Activated gamma-delta T cell (primary cell): Measurements from ENCODE around the gene PCDHA4.
"Not testable (repeated sequence)": the region's sequence is repeated elsewhere in the genome, so short reads cannot be mapped to it uniquely, and the experiment has no call there.

Experiments used
- DNase-seq: peaks from one replicate; lab custom pipeline; 2025; lab: John Stamatoyannopoulos, UW
- total RNA-seq, 2 donors: gene quantifications; one replicate each; lab custom pipeline; 2026; lab: John Stamatoyannopoulos, UW

Gene PCDHA4
- total RNA-seq = 0 reads per million in 2 donors

DNA sequence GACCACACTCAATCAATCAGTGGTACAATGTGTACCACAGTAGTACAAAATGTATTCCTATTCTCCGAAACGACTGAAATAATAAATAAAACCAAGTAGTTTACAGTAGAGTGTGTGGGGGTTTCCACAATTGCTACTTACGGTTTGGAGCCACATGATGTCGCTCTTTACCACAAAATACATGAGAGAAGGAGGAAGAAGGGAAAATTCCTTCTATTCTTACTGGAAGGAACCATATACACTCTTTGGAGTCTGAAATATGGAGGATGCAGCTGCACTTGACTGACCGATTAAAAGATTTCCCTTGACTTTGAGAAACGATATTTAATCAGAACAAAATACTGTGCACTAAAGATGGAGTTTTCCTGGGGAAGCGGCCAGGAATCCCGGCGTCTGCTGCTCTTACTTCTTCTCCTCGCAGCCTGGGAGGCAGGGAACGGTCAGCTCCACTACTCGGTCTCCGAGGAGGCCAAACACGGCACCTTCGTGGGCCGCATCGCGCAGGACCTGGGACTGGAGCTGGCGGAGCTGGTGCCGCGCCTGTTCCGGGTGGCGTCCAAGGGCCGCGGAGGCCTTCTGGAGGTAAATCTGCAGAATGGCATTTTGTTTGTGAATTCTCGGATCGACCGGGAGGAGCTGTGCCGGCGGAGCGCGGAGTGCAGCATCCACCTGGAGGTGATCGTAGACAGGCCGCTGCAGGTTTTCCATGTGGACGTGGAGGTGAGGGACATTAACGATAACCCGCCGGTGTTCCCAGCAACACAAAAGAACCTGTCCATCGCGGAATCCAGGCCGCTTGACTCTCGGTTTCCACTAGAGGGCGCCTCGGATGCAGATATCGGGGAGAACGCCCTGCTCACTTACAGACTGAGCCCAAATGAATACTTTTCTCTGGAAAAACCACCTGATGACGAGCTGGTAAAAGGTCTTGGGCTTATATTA, at the start of gene PCDHA4:
Gene PCDHA4 (plus strand): TSS at position 235 of the 942 bp plus-strand sequence.
- DNase-seq = no peak

- DNase-seq = no peak
Measured at GRCh38 chr5:140764177-140764973, 42.5 kb upstream of the PCDHA4 start.

GRCh38 chr5:140767444-140767843, 39.4 kb upstream of the PCDHA4 start:
- DNase-seq = no peak

GRCh38 chr5:140780512-140780911, 26.4 kb upstream of the PCDHA4 start:
- no peak for DNase-seq

- DNase-seq = no peak
Measured at GRCh38 chr5:140785905-140786686, 20.8 kb upstream of the PCDHA4 start, which contains the start of gene PCDHA1. TSS of gene PCDHA1 (plus strand) at chr5:140786140.

GRCh38 chr5:140787422-140787821, 19.4 kb upstream of the PCDHA4 start:
- DNase-seq = not testable (repeated sequence)

DNA sequence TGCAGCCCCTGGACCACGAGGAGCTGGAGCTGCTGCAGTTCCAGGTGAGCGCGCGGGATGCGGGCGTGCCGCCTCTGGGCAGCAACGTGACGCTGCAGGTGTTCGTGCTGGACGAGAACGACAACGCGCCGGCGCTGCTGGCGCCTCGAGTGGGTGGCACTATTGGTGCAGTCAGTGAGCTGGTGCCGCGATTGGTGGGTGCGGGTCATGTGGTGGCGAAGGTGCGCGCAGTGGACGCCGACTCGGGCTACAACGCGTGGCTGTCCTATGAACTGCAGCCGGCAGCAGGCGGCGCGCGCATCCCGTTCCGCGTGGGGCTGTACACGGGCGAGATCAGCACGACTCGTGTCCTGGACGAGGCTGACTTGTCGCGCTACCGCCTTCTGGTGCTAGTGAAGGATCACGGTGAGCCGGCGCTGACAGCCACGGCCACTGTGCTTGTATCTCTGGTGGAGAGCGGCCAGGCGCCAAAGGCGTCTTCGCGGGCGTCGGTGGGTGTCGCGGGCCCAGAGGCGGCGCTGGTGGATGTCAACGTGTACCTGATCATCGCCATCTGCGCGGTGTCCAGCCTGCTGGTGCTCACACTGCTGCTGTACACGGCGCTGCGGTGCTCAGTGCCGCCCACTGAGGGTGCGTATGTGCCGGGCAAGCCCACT, 18.9 kb upstream of the PCDHA4 start:
- not testable (repeated sequence) for DNase-seq

GRCh38 chr5:140791089-140791488, 15.8 kb upstream of the PCDHA4 start:
- no peak for DNase-seq

DNA sequence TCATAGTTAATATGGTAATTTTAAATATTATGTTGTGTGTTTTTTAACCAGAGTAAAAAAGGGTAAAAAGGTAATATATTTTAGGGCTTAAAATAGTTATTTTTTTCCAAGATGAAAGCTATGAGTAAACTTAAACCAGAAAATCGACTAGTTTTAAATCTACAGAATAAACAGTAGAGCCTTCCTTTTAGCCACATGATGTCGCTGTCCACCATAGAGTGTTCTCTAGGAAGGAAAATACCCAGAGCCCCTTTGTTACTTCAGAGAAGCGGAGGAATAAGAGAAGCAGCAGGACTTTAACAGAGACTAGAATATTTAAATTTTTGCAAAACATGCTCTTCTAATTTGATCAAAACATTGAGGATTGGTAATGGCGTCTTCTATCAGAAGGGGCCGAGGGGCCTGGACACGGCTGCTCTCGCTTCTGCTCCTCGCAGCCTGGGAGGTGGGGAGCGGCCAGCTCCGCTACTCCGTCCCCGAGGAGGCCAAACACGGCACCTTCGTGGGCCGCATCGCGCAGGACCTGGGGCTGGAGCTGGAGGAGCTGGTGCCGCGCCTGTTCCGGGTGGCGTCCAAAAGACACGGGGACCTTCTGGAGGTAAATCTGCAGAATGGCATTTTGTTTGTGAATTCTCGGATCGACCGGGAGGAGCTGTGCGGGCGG, 12.1 kb upstream of the PCDHA4 start, which contains the start of gene PCDHA2:
Gene PCDHA2 (plus strand): TSS at position 258 of the 664 bp plus-strand sequence.
- DNase-seq = no peak

DNA sequence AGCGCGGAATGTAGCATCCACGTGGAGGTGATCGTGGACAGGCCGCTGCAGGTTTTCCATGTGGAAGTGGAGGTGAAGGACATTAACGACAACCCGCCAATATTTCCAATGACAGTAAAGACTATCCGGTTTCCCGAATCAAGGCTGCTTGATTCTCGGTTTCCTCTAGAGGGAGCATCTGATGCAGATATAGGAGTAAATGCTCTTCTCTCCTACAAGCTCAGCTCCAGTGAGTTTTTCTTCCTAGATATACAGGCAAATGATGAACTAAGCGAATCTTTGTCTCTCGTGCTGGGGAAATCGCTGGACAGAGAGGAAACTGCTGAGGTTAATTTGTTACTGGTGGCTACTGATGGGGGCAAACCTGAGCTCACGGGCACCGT, 11.6 kb upstream of the PCDHA4 start:
- no peak for DNase-seq

DNA sequence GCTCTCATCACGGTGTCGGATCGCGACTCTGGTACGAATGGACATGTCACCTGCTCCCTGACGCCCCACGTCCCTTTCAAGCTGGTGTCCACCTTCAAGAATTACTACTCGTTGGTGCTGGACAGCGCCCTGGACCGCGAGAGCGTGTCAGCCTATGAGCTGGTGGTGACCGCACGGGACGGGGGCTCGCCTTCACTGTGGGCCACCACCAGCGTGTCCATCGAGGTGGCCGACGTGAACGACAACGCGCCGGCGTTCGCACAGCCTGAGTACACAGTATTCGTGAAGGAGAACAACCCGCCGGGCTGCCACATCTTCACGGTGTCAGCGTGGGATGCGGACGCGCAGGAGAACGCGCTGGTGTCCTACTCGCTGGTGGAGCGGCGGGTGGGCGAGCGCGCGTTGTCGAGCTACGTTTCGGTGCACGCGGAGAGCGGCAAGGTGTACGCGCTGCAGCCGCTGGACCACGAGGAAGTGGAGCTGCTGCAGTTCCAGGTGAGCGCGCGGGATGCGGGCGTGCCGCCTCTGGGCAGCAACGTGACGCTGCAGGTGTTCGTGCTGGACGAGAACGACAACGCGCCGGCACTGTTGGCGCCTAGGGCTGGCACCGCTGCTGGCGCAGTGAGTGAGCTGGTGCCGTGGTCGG, 10.7 kb upstream of the PCDHA4 start:
- DNase-seq = not testable (repeated sequence)

DNA sequence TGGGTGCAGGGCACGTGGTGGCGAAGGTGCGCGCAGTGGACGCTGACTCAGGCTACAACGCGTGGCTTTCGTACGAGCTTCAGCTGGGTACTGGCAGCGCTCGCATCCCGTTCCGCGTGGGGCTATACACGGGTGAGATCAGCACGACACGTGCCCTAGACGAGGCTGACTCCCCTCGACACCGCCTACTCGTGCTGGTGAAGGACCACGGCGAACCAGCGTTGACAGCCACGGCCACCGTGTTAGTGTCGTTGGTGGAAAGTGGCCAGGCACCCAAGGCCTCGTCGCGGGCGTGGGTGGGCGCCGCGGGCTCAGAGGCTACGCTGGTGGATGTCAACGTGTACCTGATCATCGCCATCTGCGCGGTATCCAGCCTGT, 10.2 kb upstream of the PCDHA4 start:
- DNase-seq = no peak

DNA sequence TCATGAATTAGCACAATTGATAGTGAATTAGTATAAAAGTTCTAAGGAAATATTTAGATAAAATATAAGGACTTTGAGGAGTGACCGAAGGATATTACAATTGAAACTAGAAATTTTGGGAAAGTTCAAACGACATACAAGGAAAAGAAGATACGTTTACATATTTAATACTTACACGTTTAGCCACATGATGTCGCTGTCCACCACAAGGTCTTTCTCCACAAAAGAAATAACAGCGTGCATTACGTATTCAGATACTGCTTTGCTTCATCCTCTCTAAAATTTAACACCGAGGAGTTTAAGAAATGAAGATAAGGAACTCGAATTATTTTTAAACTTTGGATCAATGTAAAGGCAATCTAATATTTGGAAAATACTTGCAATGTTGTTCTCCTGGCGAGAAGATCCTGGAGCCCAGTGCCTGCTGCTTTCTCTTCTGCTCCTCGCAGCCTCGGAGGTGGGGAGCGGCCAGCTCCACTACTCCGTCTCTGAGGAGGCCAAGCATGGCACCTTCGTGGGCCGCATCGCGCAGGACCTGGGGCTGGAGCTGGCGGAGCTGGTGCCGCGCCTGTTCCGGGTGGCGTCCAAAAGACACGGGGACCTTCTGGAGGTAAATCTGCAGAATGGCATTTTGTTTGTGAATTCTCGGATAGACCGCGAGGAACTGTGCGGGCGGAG, 5.9 kb upstream of the PCDHA4 start, which contains the start of gene PCDHA3:
Gene PCDHA3 (plus strand): TSS at position 242 of the 678 bp plus-strand sequence.
- DNase-seq = no peak

DNA sequence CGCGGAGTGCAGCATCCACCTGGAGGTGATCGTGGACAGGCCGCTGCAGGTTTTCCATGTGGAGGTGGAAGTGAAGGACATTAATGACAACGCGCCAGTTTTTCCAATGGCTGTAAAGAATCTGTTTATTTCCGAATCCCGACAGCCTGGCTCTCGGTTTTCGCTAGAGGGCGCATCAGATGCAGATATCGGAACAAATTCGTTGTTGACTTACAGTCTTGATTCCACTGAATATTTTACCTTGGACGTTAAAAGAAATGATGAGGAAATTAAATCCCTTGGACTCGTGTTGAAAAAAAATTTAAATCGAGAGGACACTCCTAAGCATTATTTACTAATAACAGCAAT, 5.4 kb upstream of the PCDHA4 start:
- DNase-seq = no peak

- DNase-seq = not testable (repeated sequence)
Measured at GRCh38 chr5:140802381-140802780, 4.5 kb upstream of the PCDHA4 start.

DNA sequence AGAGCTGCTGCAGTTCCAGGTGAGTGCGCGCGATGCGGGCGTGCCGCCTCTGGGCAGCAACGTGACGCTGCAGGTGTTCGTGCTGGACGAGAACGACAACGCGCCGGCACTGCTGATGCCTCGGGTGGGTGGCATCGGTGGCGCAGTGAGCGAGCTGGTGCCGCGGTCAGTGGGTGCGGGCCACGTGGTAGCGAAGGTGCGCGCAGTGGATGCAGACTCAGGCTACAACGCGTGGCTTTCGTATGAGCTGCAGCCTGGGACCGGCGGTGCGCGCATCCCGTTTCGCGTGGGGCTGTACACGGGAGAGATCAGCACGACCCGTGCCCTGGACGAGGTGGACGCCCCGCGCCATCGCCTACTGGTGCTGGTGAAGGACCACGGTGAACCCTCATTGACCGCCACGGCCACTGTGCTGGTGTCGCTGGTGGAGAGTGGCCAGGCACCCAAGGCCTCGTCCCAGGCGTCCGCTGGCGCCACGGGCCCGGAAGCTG, 4.0 kb upstream of the PCDHA4 start:
- no peak for DNase-seq

GRCh38 chr5:140808241-140808888, 1.5 kb downstream of the PCDHA4 start:
- not testable (repeated sequence) for DNase-seq

GRCh38 chr5:140808889-140809291, 2.0 kb downstream of the PCDHA4 start:
- DNase-seq = no peak
